Endodermal cell (in vitro differentiated cells): Measurements from ENCODE around the gene FTSJ1. TPM values are rescaled to one million over a fixed set of nuclear protein-coding genes. Genes with fewer than 3 reads are reported as not detected.

Source experiments
- DNase-seq: peaks from one replicate; pipeline ENCODE4 v3.0.0-alpha.2; 2017
- H3K27ac ChIP-seq: 2 replicates; pipeline ENCODE4 v1.5.1; 2013; ENCODE audit warnings: mild to moderate bottlenecking, low read depth, low read length, moderate library complexity
- H3K27me3 ChIP-seq: 2 replicates; pipeline ENCODE4 v1.6.1; 2013; ENCODE audit warnings: mild to moderate bottlenecking, low read length, moderate library complexity; ENCODE audit not compliant: insufficient read depth, control insufficient read depth, poor library complexity, severe bottlenecking
- H3K36me3 ChIP-seq: 2 replicates; pipeline ENCODE4 v1.7.0; 2013; ENCODE audit warnings: mild to moderate bottlenecking, low read length, moderate library complexity; ENCODE audit not compliant: control insufficient read depth, insufficient read depth
- H3K4me1 ChIP-seq: one replicate; pipeline ENCODE4 v1.7.0; 2013; ENCODE audit warnings: low read length; ENCODE audit not compliant: control insufficient read depth, insufficient read depth
- H3K4me3 ChIP-seq: 2 replicates; pipeline ENCODE4 v1.5.1; 2013; ENCODE audit warnings: mild to moderate bottlenecking, low read length, moderate library complexity
- H3K9ac ChIP-seq: 2 replicates; pipeline ENCODE4 v1.6.1; 2013; ENCODE audit warnings: mild to moderate bottlenecking, low read length, moderate library complexity; ENCODE audit not compliant: poor library complexity, severe bottlenecking; ENCODE audit errors: extremely low read depth
- H3K9me3 ChIP-seq: 2 replicates; pipeline ENCODE4 v1.6.1; 2013; ENCODE audit warnings: mild to moderate bottlenecking, low read length, moderate library complexity; ENCODE audit not compliant: control insufficient read depth
- H3K27ac Mint-ChIP-seq: 2 replicates; pipeline ENCODE4 v1.8.0; 2020; ENCODE audit warnings: mixed read lengths
- H3K27me3 Mint-ChIP-seq: 2 replicates; pipeline ENCODE4 v1.8.0; 2021; ENCODE audit warnings: mild to moderate bottlenecking, mixed read lengths; ENCODE audit not compliant: insufficient read depth
- H3K36me3 Mint-ChIP-seq: 2 replicates; pipeline ENCODE4 v1.8.0; 2020; ENCODE audit warnings: low read depth, mixed read lengths
- H3K4me1 Mint-ChIP-seq: 2 replicates; pipeline ENCODE4 v1.8.0; 2020; ENCODE audit warnings: mixed read lengths
- H3K4me3 Mint-ChIP-seq: 2 replicates; pipeline ENCODE4 v1.8.0; 2020; ENCODE audit warnings: mild to moderate bottlenecking, moderate library complexity, mixed read lengths
- H3K9me3 Mint-ChIP-seq: 2 replicates; pipeline ENCODE4 v1.8.0; 2020; ENCODE audit warnings: mild to moderate bottlenecking, mixed read lengths
- WGBS, 2 experiments: methylation state at CpG; one replicate each; pipeline versions ENCODE4 v1.1.5 to v1.1.7; 2013; ENCODE audit warnings: missing lambda C conversion rate in 2 of 2, mixed read lengths in 1 of 2; ENCODE audit not compliant: insufficient coverage in 1 of 2, insufficient read length in 1 of 2; 5-methylcytosine and 5-hydroxymethylcytosine counted together
- total RNA-seq, 2 donors: library from RNA; stranded (reverse); fragmentation: NEBNext Ultra II Directional in 1 of 2; extraction: Animal tissue kit (Norgen Biotek cat#: 25700) in 1 of 2; gene quantifications; 2 replicates in 1 of 2; 3 replicates in 1 of 2; pipeline ENCODE4 v1.2.1, GENCODE V29; 2021
- TF ChIP-seq, protein P1 (sequence below): fragments of 200-600 bp; sonication (generic); conservative IDR thresholded peaks from 2 replicates; pipeline ENCODE4 v1.5.0; 2021; ENCODE audit warnings: antibody characterized with exemption, mild to moderate bottlenecking

The FTSJ1 gene
- total RNA-seq, 2 donors from 2014 or later = 47.3 to 54.3 TPM

DNA sequence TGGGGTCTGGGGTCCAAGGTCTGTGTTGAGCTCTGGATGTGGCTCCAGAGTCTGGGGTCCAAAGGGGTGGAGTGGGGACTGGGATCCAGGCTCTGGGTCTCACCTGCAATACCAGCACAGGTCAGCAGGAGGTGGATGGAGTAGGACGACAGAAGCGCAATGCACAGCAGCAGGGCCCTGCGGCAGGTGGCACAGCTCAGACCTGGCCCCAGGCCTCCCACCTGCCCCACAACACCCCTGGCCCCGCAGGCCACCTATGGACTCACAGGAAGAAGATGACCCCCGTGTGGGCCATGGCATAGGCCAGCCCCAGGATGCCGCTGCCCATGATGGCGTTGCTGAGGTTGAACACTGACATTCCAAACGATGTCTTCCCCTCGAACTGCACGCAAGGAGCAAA lies 9.3 kb upstream of the FTSJ1 start:
- H3K9ac ChIP-seq = no peak overlapping the region
- TF ChIP-seq, protein P1, sequence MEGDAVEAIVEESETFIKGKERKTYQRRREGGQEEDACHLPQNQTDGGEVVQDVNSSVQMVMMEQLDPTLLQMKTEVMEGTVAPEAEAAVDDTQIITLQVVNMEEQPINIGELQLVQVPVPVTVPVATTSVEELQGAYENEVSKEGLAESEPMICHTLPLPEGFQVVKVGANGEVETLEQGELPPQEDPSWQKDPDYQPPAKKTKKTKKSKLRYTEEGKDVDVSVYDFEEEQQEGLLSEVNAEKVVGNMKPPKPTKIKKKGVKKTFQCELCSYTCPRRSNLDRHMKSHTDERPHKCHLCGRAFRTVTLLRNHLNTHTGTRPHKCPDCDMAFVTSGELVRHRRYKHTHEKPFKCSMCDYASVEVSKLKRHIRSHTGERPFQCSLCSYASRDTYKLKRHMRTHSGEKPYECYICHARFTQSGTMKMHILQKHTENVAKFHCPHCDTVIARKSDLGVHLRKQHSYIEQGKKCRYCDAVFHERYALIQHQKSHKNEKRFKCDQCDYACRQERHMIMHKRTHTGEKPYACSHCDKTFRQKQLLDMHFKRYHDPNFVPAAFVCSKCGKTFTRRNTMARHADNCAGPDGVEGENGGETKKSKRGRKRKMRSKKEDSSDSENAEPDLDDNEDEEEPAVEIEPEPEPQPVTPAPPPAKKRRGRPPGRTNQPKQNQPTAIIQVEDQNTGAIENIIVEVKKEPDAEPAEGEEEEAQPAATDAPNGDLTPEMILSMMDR = peak; percentile 57
- H3K4me3 Mint-ChIP-seq = peak overlapping the region; percentile 79

DNA sequence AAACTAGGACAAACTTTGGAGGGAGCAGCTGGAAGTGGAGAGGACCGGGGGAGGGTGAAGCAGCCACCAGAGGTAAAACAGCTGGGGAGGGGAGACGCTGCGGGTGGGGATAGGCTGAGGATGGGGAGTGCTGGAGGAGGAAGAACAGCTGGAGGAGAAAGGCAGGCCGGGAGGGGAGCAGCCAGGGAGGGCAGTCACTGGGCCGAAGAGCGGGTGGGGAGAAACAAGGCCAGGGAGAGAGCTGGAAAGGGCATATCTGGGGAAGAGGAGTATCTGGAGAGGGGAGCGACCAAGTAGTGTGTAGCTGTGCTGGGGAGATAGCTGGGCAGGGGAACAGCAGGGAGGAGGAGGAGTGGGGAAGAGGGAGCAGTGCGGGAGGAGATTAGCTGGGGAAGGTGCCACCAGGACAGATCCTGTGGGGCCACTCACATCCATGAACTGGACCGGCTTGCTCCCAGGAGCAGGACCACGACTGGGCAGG lies 8.7 kb upstream of the FTSJ1 start:
- Histone ChIP-seq H3K27me3 (no peaks in the 10 kb centered on the region), H3K9me3 (no peaks in the 10 kb centered on the region), H3K9ac (peak overlapping the region; percentile 44), H3K27ac (no peak overlapping the region), H3K36me3 (peaks cover 33% of the 10 kb centered on the region), H3K4me1 (no peaks in the 10 kb centered on the region), H3K4me3 (peak overlapping the region; percentile 85)
- H3K36me3 Mint-ChIP-seq = peaks cover 28% of the 10 kb centered on the region
- peaks cover 78% of the 10 kb centered on the region for H3K9me3 Mint-ChIP-seq
- peak overlapping the region; percentile 79 for H3K4me3 Mint-ChIP-seq
- H3K27ac Mint-ChIP-seq = no peak overlapping the region
- peaks cover 18% of the 10 kb centered on the region for H3K4me1 Mint-ChIP-seq
- 44 to 68% methylated on average over 3 to 8 of the region's 10 CpGs for WGBS, 2 experiments
- H3K27me3 Mint-ChIP-seq = no peaks in the 10 kb centered on the region
- TF ChIP-seq, protein P1 = no peak
- DNase-seq = no peak

More for the DNA sequence above, 9.3 kb upstream of the FTSJ1 start:
- 94% methylated on average over 10 of the region's 10 CpGs; no CpG with 5 or more reads in 1 of the 2 experiments for WGBS, 2 experiments
- H3K27me3 ChIP-seq = no peaks in the 10 kb centered on the region
- no peaks in the 10 kb centered on the region for H3K27me3 Mint-ChIP-seq
- no peak overlapping the region for H3K27ac Mint-ChIP-seq
- H3K4me1 Mint-ChIP-seq = peaks cover 18% of the 10 kb centered on the region
- H3K36me3 Mint-ChIP-seq = peaks cover 31% of the 10 kb centered on the region
- no peak overlapping the region for H3K27ac ChIP-seq
- peaks cover 79% of the 10 kb centered on the region for H3K9me3 Mint-ChIP-seq
- peak overlapping the region; percentile 85 for H3K4me3 ChIP-seq
- peak; percentile 63 for DNase-seq
- peaks cover 37% of the 10 kb centered on the region for H3K36me3 ChIP-seq
- no peaks in the 10 kb centered on the region for H3K9me3 ChIP-seq
- H3K4me1 ChIP-seq = no peaks in the 10 kb centered on the region

DNA sequence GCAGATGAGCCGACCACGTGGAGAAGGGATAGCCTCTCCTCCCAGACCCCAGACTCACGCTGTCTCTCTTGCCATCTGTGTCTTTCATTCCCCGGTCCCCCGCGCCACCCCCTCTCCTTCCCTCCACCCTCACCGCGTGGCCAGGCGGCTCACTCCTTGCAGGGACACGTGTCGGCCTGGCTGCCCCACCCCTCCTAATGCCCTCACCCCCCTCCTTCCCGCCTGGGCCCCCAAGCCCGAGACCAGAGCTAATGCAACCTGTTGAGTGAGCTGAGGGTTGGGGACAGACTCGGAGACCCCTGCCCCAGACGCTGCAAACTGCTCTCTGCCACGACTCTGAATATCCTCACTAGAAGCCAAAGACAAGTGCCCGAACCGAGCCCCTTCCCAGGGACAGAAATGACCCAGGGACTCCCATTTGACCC lies 7.7 kb upstream of the FTSJ1 start:
- Histone ChIP-seq H3K9ac (peak overlapping the region; percentile 59), H3K9me3 (no peaks in the 10 kb centered on the region), H3K4me3 (peak overlapping the region; percentile 85), H3K27me3 (no peaks in the 10 kb centered on the region), H3K36me3 (peaks cover 25% of the 10 kb centered on the region), H3K27ac (no peak overlapping the region), H3K4me1 (peaks cover under 1% of the 10 kb centered on the region)
- Mint-ChIP-seq H3K27ac (no peak overlapping the region), H3K4me3 (peak overlapping the region; percentile 79), H3K4me1 (peaks cover 20% of the 10 kb centered on the region), H3K27me3 (no peaks in the 10 kb centered on the region), H3K36me3 (peaks cover 20% of the 10 kb centered on the region), H3K9me3 (peaks cover 75% of the 10 kb centered on the region)
- 4% methylated on average over 9 of the region's 18 CpGs; no CpG with 5 or more reads in 1 of the 2 experiments for WGBS, 2 experiments
- TF ChIP-seq, protein P1 = no peak
- DNase-seq = peak; percentile 50
